Metanephros (tissue), 1 donor: ENCODE data around the gene ANXA5. TPM values are rescaled to one million over a fixed set of nuclear protein-coding genes. Genes with fewer than 3 reads are reported as not detected.

Experiments
- total RNA-seq: library from RNA; depleted of rRNA; stranded (reverse); fragments of >200 nt; gene quantifications from one replicate; pipeline ENCODE4 v1.2.3, GENCODE V29; 2014

ANXA5 gene
- 163 TPM for total RNA-seq

GRCh38 chr4:121696581-121697461 lies at the start of gene ANXA5:
Gene ANXA5, minus strand, starts transcription at chr4:121696980. Its CDS starts 391 bp downstream, at chr4:121696589.

Other genes starting within 250 kb of the ANXA5 start
- gene SMIM43, start 68.2 kb upstream of the ANXA5 start, total RNA-seq = 0.23 TPM
- gene EXOSC9, start 104.3 kb upstream of the ANXA5 start, total RNA-seq = 18.2 TPM
- 19.9 TPM for gene CCNA2, start 126.9 kb upstream of the ANXA5 start, total RNA-seq
- gene BBS7, start 173.5 kb upstream of the ANXA5 start, total RNA-seq = 15.6 TPM